GM19023 (cell line): ENCODE measurements around the gene ITPRIPL2.
A peak's percentile ranks its signal among the peaks of the same experiment; 100 is the strongest.

Experiments used
- ATAC-seq: cut with Tn5 transposase; IDR thresholded peaks from one replicate; pipeline ENCODE4 v1.9.1; 2021; ENCODE audit warnings: mild to moderate bottlenecking, moderate library complexity; ENCODE audit not compliant: unreplicated experiment

Gene ITPRIPL2

DNA sequence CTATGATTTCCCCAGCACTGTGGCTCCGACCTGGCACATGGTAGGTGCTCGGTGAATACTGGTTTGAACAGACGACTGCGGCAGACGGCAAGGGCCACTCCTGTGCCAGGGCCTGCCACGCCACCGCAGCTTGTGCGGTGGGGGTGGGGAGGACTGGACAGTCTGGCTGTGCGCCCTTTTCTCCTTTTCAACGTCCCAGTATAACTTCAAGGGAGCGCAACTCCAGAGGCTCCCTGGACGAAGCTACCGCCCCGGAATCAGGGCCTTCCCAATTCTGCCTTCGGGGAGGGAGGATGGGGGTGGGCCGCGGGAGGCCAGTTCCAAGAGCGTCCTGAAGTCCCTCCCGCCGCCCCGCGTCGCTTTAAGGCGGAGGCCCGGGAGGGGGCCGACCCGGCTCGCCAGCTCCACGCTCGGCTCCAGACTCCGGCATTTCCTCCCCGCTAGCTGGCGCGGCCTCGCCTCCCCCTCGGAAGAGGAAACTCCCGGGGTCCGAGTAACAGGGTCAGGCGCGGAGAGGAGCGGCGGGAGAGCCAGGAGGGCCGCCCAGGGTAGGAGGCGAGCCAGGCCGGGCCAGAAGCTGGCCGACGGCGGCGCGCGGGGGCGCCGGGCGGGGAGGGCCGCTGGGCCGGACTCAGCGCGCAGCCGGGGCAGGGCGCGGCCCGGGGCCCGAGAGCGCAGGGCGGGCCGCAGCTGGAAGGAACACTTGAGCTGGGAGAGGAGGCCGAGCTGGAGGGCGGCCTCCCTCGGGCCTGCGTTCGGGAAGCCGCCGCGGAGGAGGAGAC lies at the start of gene ITPRIPL2:
ITPRIPL2 (plus strand) TSS at position 388 of the 782 bp plus-strand sequence. CDS start 498 bp downstream, outside the sequence.
- ATAC-seq: peak; percentile 50

DNA sequence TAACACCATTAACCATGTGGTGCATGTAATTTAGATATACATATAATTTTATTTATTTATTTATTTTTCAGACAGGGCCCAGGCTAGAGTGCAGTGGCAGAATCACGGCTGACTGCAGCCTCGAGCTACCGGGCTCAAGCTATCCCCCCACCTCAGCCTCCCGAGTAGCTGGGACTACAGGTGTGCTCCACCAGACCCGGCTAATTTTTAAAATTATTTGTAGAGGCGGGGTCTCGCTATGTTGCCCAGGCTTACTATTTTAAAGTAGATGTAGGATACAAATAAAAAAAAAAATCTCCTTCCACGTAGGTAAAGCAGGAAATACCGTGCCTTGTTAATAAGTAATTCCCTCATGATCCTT lies 46.8 kb upstream of the ITPRIPL2 start:
- ATAC-seq: no peak

DNA sequence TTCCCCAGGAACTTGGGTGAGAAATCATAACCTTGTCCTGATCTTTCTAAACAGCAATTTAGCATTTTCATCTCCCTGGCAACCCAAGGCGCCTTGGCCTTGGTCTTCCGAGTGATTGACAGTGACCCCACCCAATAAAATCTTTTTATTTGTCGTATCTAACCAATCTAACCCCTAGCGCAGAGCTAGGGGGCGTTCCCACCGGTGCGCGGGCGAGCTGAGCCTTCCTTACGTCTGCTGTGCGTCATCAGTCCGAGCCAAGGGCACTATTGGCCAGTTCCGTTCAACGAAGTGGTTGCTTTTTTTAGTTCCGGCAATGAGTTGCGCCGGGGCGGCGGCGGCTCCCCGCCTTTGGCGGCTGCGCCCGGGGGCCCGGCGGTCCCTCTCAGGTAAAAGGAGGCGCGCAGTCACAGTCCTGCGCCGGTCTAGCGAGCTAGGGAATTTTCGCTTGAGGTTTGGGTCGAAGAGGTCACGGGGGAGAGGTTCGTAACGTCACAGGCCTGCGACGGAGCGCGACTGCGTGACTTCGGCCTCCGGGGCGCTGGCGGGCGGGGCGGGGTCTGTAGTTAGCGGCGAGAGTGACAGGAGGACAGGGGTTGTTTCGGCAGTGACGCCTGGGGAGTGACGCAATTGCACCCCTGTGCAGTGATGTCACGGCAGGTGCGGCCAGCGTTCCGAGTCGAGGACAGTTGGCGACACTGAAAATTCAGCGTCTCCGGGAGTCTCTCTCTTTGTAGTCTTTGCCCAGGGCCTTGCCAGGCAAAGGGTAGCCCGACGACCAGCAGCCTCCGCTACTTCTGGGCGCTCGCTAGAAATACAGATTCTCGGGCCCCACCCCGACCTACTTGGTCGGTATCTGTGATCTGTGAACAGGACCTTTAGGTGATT lies 46.2 kb upstream of the ITPRIPL2 start, which contains the start of gene COQ7:
COQ7 (plus strand) TSS at position 266 of the 888 bp plus-strand sequence; CDS start at position 317, 51 bp downstream.
- peak; percentile 91 for ATAC-seq

DNA sequence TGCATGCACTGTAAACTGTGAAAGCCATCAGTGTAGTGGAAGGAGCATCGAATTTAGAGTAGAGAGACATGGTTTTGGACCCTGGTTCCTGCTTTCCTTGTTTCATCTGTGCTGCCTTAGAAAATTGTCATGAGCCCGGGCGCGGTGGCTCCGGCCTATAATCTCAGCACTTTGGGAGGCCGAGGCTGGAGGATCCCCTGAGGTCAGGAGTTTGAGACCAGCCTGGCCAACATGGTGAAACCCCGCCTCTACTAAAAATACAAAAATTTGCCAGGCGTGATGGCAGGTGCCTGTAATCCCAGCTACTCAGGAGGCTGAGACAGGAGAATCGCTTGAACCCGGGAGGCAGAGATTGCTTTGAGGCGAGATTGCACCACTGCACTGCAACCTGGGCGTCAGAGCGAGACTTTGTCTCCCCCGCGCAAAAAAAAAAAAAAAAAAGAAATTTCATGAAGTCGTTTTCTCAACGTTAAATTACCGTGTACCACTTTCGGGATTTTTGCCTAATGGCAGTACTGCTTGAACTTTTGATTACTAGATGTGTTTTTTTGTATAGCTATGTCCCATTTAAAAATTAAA lies 45.4 kb upstream of the ITPRIPL2 start:
- no peak for ATAC-seq

DNA sequence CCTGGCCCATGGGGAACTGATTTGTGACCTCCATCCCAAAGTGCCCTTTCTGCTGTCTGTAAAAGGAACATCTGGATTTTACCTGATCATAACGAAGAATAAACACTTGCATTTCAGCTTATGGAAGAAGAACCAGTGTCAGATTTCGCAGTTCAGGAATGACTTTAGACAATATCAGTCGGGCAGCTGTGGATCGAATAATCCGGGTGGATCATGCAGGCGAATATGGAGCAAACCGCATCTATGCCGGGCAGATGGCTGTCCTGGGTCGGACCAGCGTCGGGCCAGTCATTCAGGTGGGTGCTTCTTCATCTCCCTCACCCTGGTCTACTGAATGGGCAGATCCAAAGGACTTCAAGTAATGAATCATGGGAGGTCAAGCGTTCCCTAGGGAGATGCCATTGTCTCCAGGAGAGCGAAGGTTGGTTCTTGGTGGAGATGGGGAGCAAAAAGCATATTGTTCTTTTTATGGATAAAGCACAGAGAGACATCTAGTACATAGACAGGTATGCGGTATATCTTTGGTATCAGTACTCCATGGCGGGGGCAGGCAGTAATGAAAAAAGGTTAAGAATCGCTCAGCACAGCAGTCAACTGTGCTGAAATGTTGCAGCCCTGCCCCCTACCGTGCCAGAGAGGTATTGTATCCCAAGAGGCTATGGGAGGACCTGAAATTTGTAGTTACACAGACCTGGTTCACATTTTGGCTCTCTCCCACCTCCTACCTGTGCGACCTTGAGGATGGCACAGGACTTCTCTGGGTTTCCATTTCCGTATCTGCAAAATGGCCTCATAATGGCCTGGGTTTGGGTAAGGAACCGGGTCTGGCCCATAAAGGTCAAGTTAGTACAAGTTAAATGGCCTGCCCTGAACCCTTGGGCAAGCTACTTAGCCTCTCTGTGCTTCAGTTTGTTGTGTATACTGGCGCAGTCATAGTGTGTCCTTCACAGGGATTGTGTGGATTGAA lies 41.7 kb upstream of the ITPRIPL2 start:
- ATAC-seq: no peak

DNA sequence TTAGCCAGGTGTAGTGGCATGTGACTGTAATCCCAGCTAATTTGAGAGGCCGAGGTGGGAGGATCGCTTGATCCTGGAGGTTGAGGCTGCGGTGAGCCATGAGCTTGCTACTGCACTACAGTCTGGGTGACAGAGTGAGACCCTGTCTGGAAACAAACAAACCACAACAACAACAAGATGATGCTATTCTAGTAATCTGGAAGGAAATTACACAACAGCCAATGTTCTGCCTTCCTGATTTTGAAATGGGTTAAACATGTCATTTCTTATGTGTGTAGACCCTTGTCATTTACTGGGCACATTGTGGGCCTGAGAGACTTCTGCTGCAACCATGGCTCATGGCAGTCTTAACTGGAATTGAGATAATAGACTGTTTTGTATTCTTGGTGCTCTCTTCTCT lies 40.4 kb upstream of the ITPRIPL2 start:
- ATAC-seq: no peak

- no peak for ATAC-seq
Measured at GRCh38 chr16:19073863-19074262, 39.9 kb upstream of the ITPRIPL2 start.

GRCh38 chr16:19075511-19075910 lies 38.3 kb upstream of the ITPRIPL2 start:
- no peak for ATAC-seq

DNA sequence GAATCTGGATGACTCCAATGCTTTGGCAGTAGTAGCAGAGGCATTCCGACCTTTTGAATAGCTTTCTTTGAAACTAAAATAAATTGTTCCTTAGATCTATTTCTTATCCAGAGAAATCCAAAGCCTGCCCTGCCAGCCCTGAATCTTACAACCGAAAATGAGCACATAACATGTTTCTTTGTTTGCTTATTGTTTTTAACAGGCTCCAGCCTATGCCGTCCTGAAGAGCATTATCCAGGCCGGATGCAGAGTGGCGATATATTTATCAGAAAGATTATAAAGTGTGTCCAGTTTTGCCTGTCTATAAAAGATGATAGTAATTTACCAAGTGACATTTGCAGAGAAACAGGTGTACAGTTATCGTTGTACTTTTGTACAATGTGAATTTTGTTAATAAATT lies 35.9 kb upstream of the ITPRIPL2 start:
- ATAC-seq: no peak

DNA sequence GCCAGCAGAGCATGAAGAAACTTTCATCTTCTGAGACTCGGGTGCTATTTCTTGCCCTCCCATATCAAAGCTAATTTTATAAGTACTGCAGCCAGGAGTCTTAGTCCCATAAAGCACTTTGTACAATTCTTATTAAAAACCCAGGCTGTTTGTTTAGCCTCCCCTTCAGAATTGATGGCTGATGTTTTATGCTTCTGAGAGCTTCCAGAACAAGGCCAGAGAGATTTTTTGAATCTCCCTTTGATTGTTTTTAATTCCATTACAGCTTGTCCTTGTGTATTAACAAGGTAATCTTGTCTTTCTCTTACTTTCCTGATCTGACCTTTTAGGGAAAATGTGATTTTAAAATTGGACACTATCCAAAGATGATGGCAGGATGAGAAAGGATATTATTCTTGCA lies 30.1 kb upstream of the ITPRIPL2 start:
- no peak for ATAC-seq

GRCh38 chr16:19084139-19084538 lies 29.6 kb upstream of the ITPRIPL2 start:
- ATAC-seq: no peak

- no peak for ATAC-seq
Measured at GRCh38 chr16:19084879-19085278, 28.9 kb upstream of the ITPRIPL2 start.

GRCh38 chr16:19085679-19086200 lies 28.0 kb upstream of the ITPRIPL2 start:
- no peak for ATAC-seq

DNA sequence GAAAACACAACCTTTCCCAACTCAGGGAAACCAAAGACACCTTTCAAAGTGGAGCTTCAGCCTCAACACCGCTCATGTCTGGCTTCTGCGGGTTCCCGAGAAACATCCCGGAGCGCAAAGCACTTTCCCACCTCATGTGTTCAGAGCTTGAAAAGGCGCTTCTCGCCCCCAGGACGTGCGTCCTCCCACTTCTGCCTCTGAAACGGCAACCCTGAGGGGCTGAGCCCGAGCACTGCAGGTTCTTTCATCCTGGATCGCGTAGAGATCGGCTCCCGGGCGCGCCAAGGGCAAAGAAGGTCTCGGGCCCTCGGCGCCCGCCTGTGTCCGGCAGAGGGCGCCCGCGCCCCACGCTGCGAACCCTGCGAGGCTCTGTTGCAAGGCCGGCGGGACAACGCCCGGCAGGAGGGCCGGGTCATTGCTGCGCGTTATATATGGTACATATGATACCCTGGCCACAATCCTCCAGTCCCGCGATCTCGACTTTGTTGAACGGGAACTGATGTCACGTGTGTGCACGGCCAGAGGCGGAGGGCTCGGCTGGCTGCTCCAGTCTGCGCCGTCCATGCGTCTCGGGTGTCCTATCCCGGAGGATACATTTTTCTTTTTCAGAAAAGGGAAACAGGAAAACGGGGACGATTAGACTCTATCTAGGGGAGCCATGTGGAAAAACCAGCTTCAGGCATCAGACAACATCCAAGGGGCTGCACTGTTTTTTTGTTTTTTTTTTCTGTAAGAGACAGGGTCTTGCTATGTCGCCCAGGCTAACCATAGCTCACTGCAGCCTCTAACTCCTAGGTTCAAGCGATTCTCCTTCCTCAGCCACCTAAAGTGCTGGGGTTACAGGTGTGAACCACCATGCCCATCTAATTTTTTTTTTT lies 27.2 kb upstream of the ITPRIPL2 start:
- peak; percentile 70 for ATAC-seq

GRCh38 chr16:19088341-19088916 lies 25.3 kb upstream of the ITPRIPL2 start:
- no peak for ATAC-seq

GRCh38 chr16:19089410-19089955 lies 24.3 kb upstream of the ITPRIPL2 start:
- no peak for ATAC-seq

GRCh38 chr16:19090916-19091315 lies 22.8 kb upstream of the ITPRIPL2 start:
- ATAC-seq: no peak

DNA sequence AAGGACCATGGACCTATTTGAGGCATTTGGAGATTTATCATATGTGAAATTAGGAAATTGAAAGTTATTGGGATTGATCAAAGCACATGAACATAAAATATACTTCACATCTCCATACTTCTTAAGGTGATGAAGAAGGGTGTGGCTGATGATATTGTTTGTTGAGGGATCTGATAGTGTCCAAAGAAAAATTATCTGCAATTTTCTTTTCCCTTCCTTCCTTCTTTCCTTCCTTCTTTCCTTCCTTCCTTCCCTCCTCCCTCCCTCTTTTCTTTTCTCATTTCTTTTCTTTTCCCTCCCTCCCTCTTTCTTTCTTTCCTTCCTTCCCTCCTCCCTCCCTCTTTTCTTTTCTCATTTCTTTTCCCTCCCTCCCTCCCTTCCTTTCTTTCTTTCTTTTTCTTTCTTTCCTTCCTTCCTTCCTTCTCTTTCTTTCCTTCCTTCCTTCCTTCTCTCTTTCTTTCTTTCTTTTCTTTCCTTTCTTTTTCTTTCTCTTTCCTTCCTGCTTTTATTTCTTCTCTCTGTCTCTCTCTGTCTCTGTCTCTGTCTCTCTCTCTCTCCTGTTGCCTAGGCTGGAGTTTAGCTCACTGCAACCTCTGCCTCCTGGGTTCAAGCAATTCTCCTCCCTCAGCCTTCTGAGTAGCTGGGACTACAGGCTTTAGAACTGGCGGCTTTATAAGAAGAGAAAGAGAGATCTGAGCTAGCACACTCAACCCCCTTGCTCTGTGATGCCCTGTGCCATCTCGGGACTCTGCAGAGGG lies 20.9 kb upstream of the ITPRIPL2 start:
- no peak for ATAC-seq
